Tibial nerve (tissue), 4 donors: ENCODE measurements around the gene UBE2E1. TPM values are rescaled to one million over a fixed set of nuclear protein-coding genes. Genes with fewer than 3 reads are reported as not detected.

Experiments
- DNase-seq, 2 donors: peaks; one replicate each; pipeline ENCODE4 v3.0.0-alpha.2; 2019; ENCODE audit warnings: low spot score in 2 of 2
- H3K27ac ChIP-seq, 4 donors: fragments of 200-600 bp; sonication (generic) in 3 of 4; one replicate each; pipeline ENCODE4 v1.5.1; 2017 to 2019; ENCODE audit warnings: mild to moderate bottlenecking in 1 of 4
- H3K27me3 ChIP-seq, 2 donors: fragments of 200-600 bp; sonication (generic) in 1 of 2; one replicate each; pipeline versions ENCODE4 v1.5.1 to v1.6.0; 2017 to 2019
- H3K36me3 ChIP-seq, 3 donors: fragments of 200-600 bp; sonication (generic); one replicate each; pipeline ENCODE4 v1.5.1; 2018 to 2019
- H3K4me1 ChIP-seq, 4 donors: fragments of 200-600 bp; sonication (generic) in 3 of 4; one replicate each; pipeline ENCODE4 v1.5.1; 2017 to 2019
- H3K4me3 ChIP-seq, 4 donors: fragments of 200-600 bp; sonication (generic) in 3 of 4; one replicate each; pipeline ENCODE4 v1.5.1; 2017 to 2019; ENCODE audit warnings: mild to moderate bottlenecking in 1 of 4, moderate library complexity in 1 of 4
- H3K9me3 ChIP-seq, 4 donors: fragments of 200-600 bp; sonication (generic) in 3 of 4; one replicate each; pipeline ENCODE4 v1.5.1; 2017 to 2019
- CTCF ChIP-seq, 5 experiments: fragments of 200-600 bp in 3 of 5; fragments of 450-650 bp in 2 of 5; sonication (generic) in 3 of 5; IDR thresholded peaks; one replicate each; pipeline ENCODE4 v1.5.1; 2016 to 2019; ENCODE audit warnings: antibody characterized with exemption in 5 of 5, mild to moderate bottlenecking in 3 of 5, moderate library complexity in 2 of 5
- EP300 ChIP-seq, 2 donors: sonication (generic); formaldehyde crosslinking; IDR thresholded peaks; one replicate each; pipeline ENCODE4 v1.6.1; 2017; ENCODE audit warnings: antibody characterized with exemption in 2 of 2, mild to moderate bottlenecking in 1 of 2
- POLR2A ChIP-seq, 2 donors: fragments of 450-650 bp; IDR thresholded peaks; one replicate each; pipeline ENCODE4 v1.6.1; 2017; ENCODE audit warnings: antibody characterized with exemption in 2 of 2, mild to moderate bottlenecking in 2 of 2, moderate library complexity in 2 of 2
- WGBS, 2 donors: methylation state at CpG; one replicate each; pipeline ENCODE4 v1.1.5; 2018; 5-methylcytosine and 5-hydroxymethylcytosine counted together
- total RNA-seq, 4 donors: library from RNA; depleted of rRNA; stranded (reverse); fragments of >200 nt; gene quantifications; one replicate each; pipeline ENCODE4 v1.1.0, GENCODE V29; 2016

The UBE2E1 gene
- total RNA-seq, 4 donors from 2014 or later = 55.1 to 132 (median 99.5) TPM

GRCh38 chr3:23926736-23927135, 121.0 kb downstream of the UBE2E1 start:
- WGBS, 2 donors = 79 to 80% methylated on average over 3 of the region's 3 CpGs
- H3K27me3 ChIP-seq = no peaks in the 10 kb centered on the region
- no peaks in the 10 kb centered on the region for H3K4me1 ChIP-seq
- no peak overlapping the region for H3K4me3 ChIP-seq
- no peak overlapping the region for H3K27ac ChIP-seq
- no peaks in the 10 kb centered on the region for H3K9me3 ChIP-seq
- no peak for DNase-seq
- peaks cover 0 to 18% (median 0%) of the 10 kb centered on the region in 3 donors for H3K36me3 ChIP-seq
- TF ChIP-seq CTCF (IDR thresholded peaks at IDR 0.05) = no peak
- no peak for TF ChIP-seq POLR2A (IDR thresholded peaks at IDR 0.05)

GRCh38 chr3:23928524-23928923, 122.8 kb downstream of the UBE2E1 start:
- no peak for TF ChIP-seq CTCF (IDR thresholded peaks at IDR 0.05)
- TF ChIP-seq POLR2A (IDR thresholded peaks at IDR 0.05) = no peak
- no peak for TF ChIP-seq EP300 (IDR thresholded peaks at IDR 0.05)
- whole genome bisulfite sequencing, 2 donors = 79 to 82% methylated on average over 8 of the region's 8 CpGs
- Histone ChIP-seq H3K27ac (no peak overlapping the region), H3K4me3 (no peak overlapping the region), H3K27me3 (no peaks in the 10 kb centered on the region), H3K4me1 (no peaks in the 10 kb centered on the region), H3K9me3 (no peaks in the 10 kb centered on the region), H3K36me3 (peaks cover 0 to under 1% (median 0%) of the 10 kb centered on the region in 3 donors)
- DNase-seq = no peak

- 79 to 81% methylated on average over 3 of the region's 3 CpGs for WGBS, 2 donors
- H3K27ac ChIP-seq = no peak overlapping the region
- DNase-seq = no peak
- no peaks in the 10 kb centered on the region for H3K4me1 ChIP-seq
- no peak overlapping the region for H3K4me3 ChIP-seq
- no peaks in the 10 kb centered on the region for H3K9me3 ChIP-seq
- no peaks in the 10 kb centered on the region for H3K36me3 ChIP-seq
- no peaks in the 10 kb centered on the region for H3K27me3 ChIP-seq
- no peak for TF ChIP-seq CTCF (IDR thresholded peaks at IDR 0.05)
- no peak for TF ChIP-seq POLR2A (IDR thresholded peaks at IDR 0.05)
- TF ChIP-seq EP300 (IDR thresholded peaks at IDR 0.05) = no peak
Observed at GRCh38 chr3:23931597-23931996, 125.8 kb downstream of the UBE2E1 start.

- Histone ChIP-seq H3K27ac (no peak overlapping the region), H3K9me3 (no peaks in the 10 kb centered on the region), H3K27me3 (no peaks in the 10 kb centered on the region), H3K4me3 (no peak overlapping the region), H3K4me1 (no peaks in the 10 kb centered on the region), H3K36me3 (no peaks in the 10 kb centered on the region)
- no peak for DNase-seq
- no peak for TF ChIP-seq EP300 (IDR thresholded peaks at IDR 0.05)
- TF ChIP-seq CTCF (IDR thresholded peaks at IDR 0.05) = no peak
- no peak for TF ChIP-seq POLR2A (IDR thresholded peaks at IDR 0.05)
- 76 to 78% methylated on average over 4 of the region's 4 CpGs for WGBS, 2 donors
Observed at GRCh38 chr3:23932571-23932970, 126.8 kb downstream of the UBE2E1 start.

GRCh38 chr3:23934253-23934652, 128.5 kb downstream of the UBE2E1 start:
- no peaks in the 10 kb centered on the region for H3K36me3 ChIP-seq
- no peak for TF ChIP-seq POLR2A (IDR thresholded peaks at IDR 0.05)
- TF ChIP-seq EP300 (IDR thresholded peaks at IDR 0.05) = no peak
- TF ChIP-seq CTCF (IDR thresholded peaks at IDR 0.05) = no peak
- no peaks in the 10 kb centered on the region for H3K27me3 ChIP-seq
- 47 to 48% methylated on average over 4 of the region's 4 CpGs for WGBS, 2 donors
- no peak for DNase-seq
- peaks cover 0 to 4% (median 0%) of the 10 kb centered on the region in 4 donors for H3K9me3 ChIP-seq
- H3K4me1 ChIP-seq = no peaks in the 10 kb centered on the region
- H3K27ac ChIP-seq = no peak overlapping the region
- H3K4me3 ChIP-seq = no peak overlapping the region
